Measurements from ENCODE around the gene PLD1.

Gene PLD1

DNA sequence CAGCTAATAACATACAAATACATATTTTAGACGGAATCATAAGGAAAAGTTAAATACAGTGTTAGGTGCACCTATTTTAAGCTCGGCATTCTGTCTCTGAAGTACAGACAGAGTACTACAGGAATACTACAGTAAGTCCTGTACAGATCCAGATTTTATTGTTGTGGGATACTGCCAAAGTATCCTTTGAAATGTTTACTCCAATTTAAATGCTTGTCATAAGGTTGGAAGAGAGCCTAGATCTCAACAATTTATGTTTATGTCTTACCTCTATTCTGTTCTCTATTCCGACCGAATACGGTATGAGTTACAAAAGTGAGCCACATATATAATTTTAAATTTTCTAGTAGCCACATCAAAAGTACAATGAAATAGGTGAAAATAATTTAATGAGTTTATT lies 25.3 kb downstream of the PLD1 start:
- peaks cover 4% of the 10 kb centered on the region for H3K4me1 ChIP-seq (ENCODE audit: insufficient read depth, low read length)
- no peaks in the 10 kb centered on the region; the same call in 1 of the 2 replicates for H3K36me3 ChIP-seq (ENCODE audit: insufficient read depth, low read length)
- no peaks in the 10 kb centered on the region for H3K9me3 ChIP-seq (ENCODE audit: control insufficient read depth, insufficient read depth, low read length)
- H3K9ac ChIP-seq (ENCODE audit: low read depth, low read length) = no peak overlapping the region

GRCh38 chr3:171784387-171784786 lies 25.9 kb downstream of the PLD1 start:
- no peaks in the 10 kb centered on the region for H3K4me1 ChIP-seq (ENCODE audit: insufficient read depth, low read length)
- H3K36me3 ChIP-seq (ENCODE audit: insufficient read depth, low read length) = no peaks in the 10 kb centered on the region; the same call in 1 of the 2 replicates
- no peak overlapping the region for H3K9ac ChIP-seq (ENCODE audit: low read depth, low read length)
- H3K9me3 ChIP-seq (ENCODE audit: control insufficient read depth, insufficient read depth, low read length) = no peaks in the 10 kb centered on the region

- Histone ChIP-seq H3K9me3 (ENCODE audit: control insufficient read depth, insufficient read depth, low read length) (no peaks in the 10 kb centered on the region), H3K4me1 (ENCODE audit: insufficient read depth, low read length) (no peaks in the 10 kb centered on the region), H3K36me3 (ENCODE audit: insufficient read depth, low read length) (no peaks in the 10 kb centered on the region), H3K9ac (ENCODE audit: low read depth, low read length) (no peak overlapping the region)
Measured at GRCh38 chr3:171783626-171784025, 26.7 kb downstream of the PLD1 start.

DNA sequence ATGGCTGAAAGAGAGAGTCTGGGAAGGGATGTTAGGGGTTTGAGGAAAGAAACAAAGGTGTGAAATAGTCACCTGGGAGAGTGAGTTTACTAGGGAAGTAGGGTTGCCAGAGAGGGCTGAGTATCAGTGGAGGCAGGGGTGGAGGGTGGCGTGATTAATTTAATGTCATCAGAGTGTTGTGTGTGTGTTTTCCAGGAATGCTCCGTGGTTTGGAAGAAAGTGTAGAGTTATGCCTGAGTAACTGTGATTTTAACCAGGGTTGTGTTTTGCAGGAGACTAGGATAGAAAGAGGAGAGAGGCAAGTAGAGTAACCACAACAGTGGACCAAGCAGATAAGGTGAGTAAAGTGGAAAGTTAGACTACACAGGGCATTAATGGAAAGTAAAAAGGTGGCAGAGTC lies 27.2 kb downstream of the PLD1 start:
- Histone ChIP-seq H3K4me1 (ENCODE audit: insufficient read depth, low read length) (no peaks in the 10 kb centered on the region), H3K9me3 (ENCODE audit: control insufficient read depth, insufficient read depth, low read length) (no peaks in the 10 kb centered on the region), H3K9ac (ENCODE audit: low read depth, low read length) (no peak overlapping the region), H3K36me3 (ENCODE audit: insufficient read depth, low read length) (no peaks in the 10 kb centered on the region)

GRCh38 chr3:171782617-171783016 lies 27.7 kb downstream of the PLD1 start:
- H3K9me3 ChIP-seq (ENCODE audit: control insufficient read depth, insufficient read depth, low read length) = no peaks in the 10 kb centered on the region

DNA sequence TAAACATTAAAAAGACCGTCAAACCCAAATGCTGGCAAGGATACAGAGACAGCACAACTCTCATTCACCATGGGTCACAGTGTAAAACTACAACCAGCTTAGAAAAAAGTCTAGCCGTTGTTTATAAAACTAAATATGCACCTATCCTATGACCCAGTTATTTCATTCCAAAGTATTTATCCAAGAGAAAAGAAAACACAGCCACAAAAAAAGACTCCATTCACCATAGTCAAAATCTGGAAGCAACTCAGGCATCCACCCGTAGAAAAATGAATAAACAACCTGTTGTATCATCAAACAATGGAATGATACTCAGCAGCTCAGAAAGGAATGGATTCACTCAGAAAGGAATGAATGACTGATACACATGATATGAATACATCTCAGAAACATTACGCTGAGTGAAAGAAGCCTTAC lies 28.6 kb downstream of the PLD1 start:
- H3K9me3 ChIP-seq (ENCODE audit: control insufficient read depth, insufficient read depth, low read length) = no peaks in the 10 kb centered on the region
- no peak overlapping the region for H3K9ac ChIP-seq (ENCODE audit: low read depth, low read length)
- peaks cover 8% of the 10 kb centered on the region for H3K4me1 ChIP-seq (ENCODE audit: insufficient read depth, low read length)
- H3K36me3 ChIP-seq (ENCODE audit: insufficient read depth, low read length) = no peaks in the 10 kb centered on the region

More at GRCh38 chr3:171782617-171783016, 27.7 kb downstream of the PLD1 start:
- H3K4me1 ChIP-seq (ENCODE audit: insufficient read depth, low read length) = peaks cover 2% of the 10 kb centered on the region; the same call in 1 of the 2 replicates
- H3K36me3 ChIP-seq (ENCODE audit: insufficient read depth, low read length) = no peaks in the 10 kb centered on the region
- no peak overlapping the region for H3K9ac ChIP-seq (ENCODE audit: low read depth, low read length)

DNA sequence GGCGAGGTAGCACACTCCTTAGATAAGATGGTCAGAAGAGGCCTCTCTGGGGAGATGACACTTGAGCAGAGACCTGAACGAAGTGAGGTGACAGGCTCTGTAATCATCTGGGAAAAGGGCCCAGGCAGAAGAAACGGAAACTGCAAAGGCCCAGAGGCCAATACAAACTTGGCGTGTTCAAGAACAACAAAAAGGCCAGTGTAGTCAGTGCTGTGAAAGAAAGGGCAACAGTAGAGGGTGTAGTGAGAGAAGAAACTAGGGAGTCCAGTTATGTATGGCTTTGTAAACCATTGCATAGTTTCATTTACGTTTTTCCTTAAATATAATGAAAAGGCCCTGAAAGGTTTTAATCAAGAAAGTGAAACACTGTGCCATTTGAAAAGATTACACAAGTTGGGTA lies 31.8 kb downstream of the PLD1 start:
- Histone ChIP-seq H3K9me3 (ENCODE audit: control insufficient read depth, insufficient read depth, low read length) (no peaks in the 10 kb centered on the region), H3K9ac (ENCODE audit: low read depth, low read length) (no peak overlapping the region), H3K4me1 (ENCODE audit: insufficient read depth, low read length) (peaks cover 16% of the 10 kb centered on the region), H3K36me3 (ENCODE audit: insufficient read depth, low read length) (no peaks in the 10 kb centered on the region)

DNA sequence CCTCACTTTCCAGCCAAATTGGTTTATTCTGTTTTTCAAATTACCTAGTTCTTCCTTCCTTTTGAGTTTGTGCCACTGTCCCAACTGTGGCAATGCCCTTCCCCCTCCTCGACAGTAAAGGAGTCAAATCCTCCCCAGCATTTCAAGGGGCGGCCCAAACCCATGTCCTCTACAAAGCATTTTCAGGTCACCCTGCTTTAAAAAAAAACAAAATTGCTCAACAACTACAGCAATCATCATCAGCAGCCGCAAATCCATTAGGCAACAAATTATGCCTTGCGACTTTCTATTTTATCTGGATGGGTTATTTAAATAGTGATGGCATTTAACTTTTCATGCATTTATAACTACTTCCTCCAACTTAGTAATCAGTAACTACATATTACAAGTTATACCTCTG lies 32.7 kb downstream of the PLD1 start:
- peaks cover 16% of the 10 kb centered on the region for H3K4me1 ChIP-seq (ENCODE audit: insufficient read depth, low read length)
- no peak overlapping the region for H3K9ac ChIP-seq (ENCODE audit: low read depth, low read length)
- H3K36me3 ChIP-seq (ENCODE audit: insufficient read depth, low read length) = no peaks in the 10 kb centered on the region

DNA sequence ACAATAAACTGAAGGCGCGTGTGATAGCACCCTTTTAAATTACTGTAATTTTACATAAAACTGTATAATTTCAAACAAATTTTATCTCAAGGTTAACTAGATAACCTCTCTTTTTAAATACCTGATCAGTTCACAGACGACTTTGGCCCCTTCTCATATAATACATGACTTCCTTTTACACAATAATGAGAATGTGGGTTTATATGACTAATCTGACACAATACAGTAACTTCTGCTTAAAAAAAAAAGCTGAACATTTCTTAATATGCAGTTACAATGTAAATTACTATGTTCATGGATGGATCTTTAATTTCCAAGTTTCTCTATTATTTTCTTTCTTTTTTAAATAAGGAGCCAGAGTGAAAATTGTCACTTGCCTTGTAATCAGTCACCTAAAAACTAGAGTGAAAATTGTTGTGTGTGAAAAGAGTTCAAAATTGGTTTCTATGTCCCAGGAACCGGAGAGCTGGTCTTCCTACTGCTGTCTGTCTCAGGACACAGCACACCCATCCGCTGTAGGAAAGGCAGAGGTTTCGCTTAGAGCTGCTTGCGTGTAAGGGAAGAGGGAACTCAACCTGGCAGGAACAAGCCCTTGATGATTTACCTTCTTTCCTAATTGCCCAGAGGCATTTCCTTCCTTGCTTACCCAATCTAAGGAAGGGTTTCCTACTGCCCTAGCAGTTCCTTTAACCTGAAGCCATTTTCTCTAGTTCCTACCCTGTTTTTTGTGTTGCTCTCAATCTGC lies 33.3 kb downstream of the PLD1 start:
- peaks cover 16% of the 10 kb centered on the region for H3K4me1 ChIP-seq (ENCODE audit: insufficient read depth, low read length)
- H3K36me3 ChIP-seq (ENCODE audit: insufficient read depth, low read length) = no peaks in the 10 kb centered on the region
- H3K9me3 ChIP-seq (ENCODE audit: control insufficient read depth, insufficient read depth, low read length) = no peaks in the 10 kb centered on the region
- H3K9ac ChIP-seq (ENCODE audit: low read depth, low read length) = no peak overlapping the region

More for the DNA sequence above, 32.7 kb downstream of the PLD1 start:
- H3K9me3 ChIP-seq (ENCODE audit: control insufficient read depth, insufficient read depth, low read length) = no peaks in the 10 kb centered on the region

- no peaks in the 10 kb centered on the region for H3K9me3 ChIP-seq (ENCODE audit: control insufficient read depth, insufficient read depth, low read length)
- no peak overlapping the region for H3K9ac ChIP-seq (ENCODE audit: low read depth, low read length)
- H3K4me1 ChIP-seq (ENCODE audit: insufficient read depth, low read length) = peaks cover 17% of the 10 kb centered on the region
- no peaks in the 10 kb centered on the region for H3K36me3 ChIP-seq (ENCODE audit: insufficient read depth, low read length)
Measured at GRCh38 chr3:171776411-171776810, 33.9 kb downstream of the PLD1 start.

GRCh38 chr3:171775943-171776342 lies 34.3 kb downstream of the PLD1 start:
- Histone ChIP-seq H3K9ac (ENCODE audit: low read depth, low read length) (no peak overlapping the region), H3K36me3 (ENCODE audit: insufficient read depth, low read length) (no peaks in the 10 kb centered on the region), H3K9me3 (ENCODE audit: control insufficient read depth, insufficient read depth, low read length) (no peaks in the 10 kb centered on the region), H3K4me1 (ENCODE audit: insufficient read depth, low read length) (peaks cover 19% of the 10 kb centered on the region)

DNA sequence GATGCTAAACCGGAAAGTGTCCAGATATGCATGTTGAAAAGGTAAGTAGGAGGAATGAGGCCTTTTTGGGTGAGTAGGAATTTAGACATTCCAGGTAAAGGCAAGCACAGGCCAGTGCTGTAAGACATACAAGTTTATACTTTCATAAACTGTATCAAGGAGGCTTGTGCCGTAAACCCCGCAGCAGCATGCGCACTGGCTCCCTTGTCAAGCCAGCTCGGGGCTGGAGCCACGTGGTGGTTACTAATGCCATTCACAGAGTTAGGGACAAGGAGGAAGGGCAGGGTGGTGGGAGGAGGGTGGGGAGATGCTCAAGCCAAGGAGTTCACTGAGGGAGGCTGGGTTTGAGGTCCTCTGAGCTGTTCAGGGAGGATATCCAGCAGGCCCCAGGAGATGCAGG lies 35.8 kb downstream of the PLD1 start:
- Histone ChIP-seq H3K9me3 (ENCODE audit: control insufficient read depth, insufficient read depth, low read length) (no peaks in the 10 kb centered on the region), H3K4me1 (ENCODE audit: insufficient read depth, low read length) (peaks cover 19% of the 10 kb centered on the region), H3K9ac (ENCODE audit: low read depth, low read length) (no peak overlapping the region), H3K36me3 (ENCODE audit: insufficient read depth, low read length) (no peaks in the 10 kb centered on the region)

GRCh38 chr3:171772427-171773056 lies 37.7 kb downstream of the PLD1 start:
- H3K9ac ChIP-seq (ENCODE audit: low read depth, low read length) = no peak overlapping the region
- H3K9me3 ChIP-seq (ENCODE audit: control insufficient read depth, insufficient read depth, low read length) = no peaks in the 10 kb centered on the region
- peaks cover 16% of the 10 kb centered on the region for H3K4me1 ChIP-seq (ENCODE audit: insufficient read depth, low read length)
- H3K36me3 ChIP-seq (ENCODE audit: insufficient read depth, low read length) = no peaks in the 10 kb centered on the region

- H3K4me1 ChIP-seq (ENCODE audit: insufficient read depth, low read length) = peaks cover 5% of the 10 kb centered on the region
- H3K9me3 ChIP-seq (ENCODE audit: control insufficient read depth, insufficient read depth, low read length) = no peaks in the 10 kb centered on the region
- H3K9ac ChIP-seq (ENCODE audit: low read depth, low read length) = peak overlapping the region; percentile 45; the same call in 1 of the 2 replicates
- no peaks in the 10 kb centered on the region for H3K36me3 ChIP-seq (ENCODE audit: insufficient read depth, low read length)
Measured at GRCh38 chr3:171770689-171771620, 39.3 kb downstream of the PLD1 start.
